HG03378 (cell line): ENCODE measurements around the gene PRR13.

Experiments
- ATAC-seq: cut with Tn5 transposase; IDR thresholded peaks from one replicate; pipeline ENCODE4 v1.9.1; 2021; ENCODE audit warnings: mild to moderate bottlenecking, moderate library complexity; ENCODE audit not compliant: unreplicated experiment

PRR13 gene

GRCh38 chr12:53492188-53492587, 50.7 kb downstream of the PRR13 start:
- no peak for ATAC-seq

GRCh38 chr12:53492830-53493609, 51.5 kb downstream of the PRR13 start:
- ATAC-seq: peak; percentile 55

- no peak for ATAC-seq
Observed at GRCh38 chr12:53493610-53494391, 52.3 kb downstream of the PRR13 start.
